ENCODE data around the gene ARHGEF28. TPM values are rescaled to one million over a fixed set of nuclear protein-coding genes. Genes with fewer than 3 reads are reported as not detected.

ARHGEF28 gene
- total RNA-seq, 1 experiment from 2014 or later: 6.1 TPM

GRCh38 chr5:73838901-73839300 is 212.9 kb downstream of the ARHGEF28 start:
- ATAC-seq (no peak), DNase-seq (ENCODE audit: low read depth, low spot score) (no peak)
- Histone ChIP-seq H3K36me3 (ENCODE audit: control insufficient read depth in 1 of 2, insufficient read depth in 2 of 2, low read length in 2 of 2) (no peaks in the 10 kb centered on the region), H3K4me1 (ENCODE audit: control insufficient read depth in 1 of 2, insufficient read depth in 2 of 2, low read length in 2 of 2) (no peaks in the 10 kb centered on the region), H4K20me1 (ENCODE audit: insufficient read depth) (no peaks in the 10 kb centered on the region), H2AFZ (ENCODE audit: low read depth, low read length, poor library complexity, severe bottlenecking) (no peak overlapping the region), H3K4me2 (ENCODE audit: low read length) (no peak overlapping the region), H3K27ac (ENCODE audit: low read depth, low read length) (no peak overlapping the region), H3K27me3 (ENCODE audit: insufficient read depth, low read length) (no peaks in the 10 kb centered on the region), H3K9ac (ENCODE audit: low read length) (no peak overlapping the region), H3K79me2 (ENCODE audit: insufficient read depth, low read length) (no peaks in the 10 kb centered on the region), H3K9me2 (ENCODE audit: insufficient read depth) (no peaks in the 10 kb centered on the region), H3K9me3 (ENCODE audit: control insufficient read depth in 1 of 2, insufficient read depth in 1 of 2, low read depth in 1 of 2, low read length in 2 of 2) (no peaks in the 10 kb centered on the region), H3K4me3 (replicated peaks in 1 of 2; ENCODE audit: low read depth in 1 of 2, low read length in 2 of 2) (no peak overlapping the region)
- ChIA-PET RAD21 (ENCODE audit: low non-redundant PET in 1 of 2, low total read pairs in 2 of 2, uncharacterized antibody in 2 of 2, unreplicated experiment in 2 of 2) (no interaction called here), CTCF (no interaction called here), POLR2A (no interaction called here)
- intact Hi-C loops (cut with micrococcal nuclease): no loop called here
- TF ChIP-seq, protein P1, sequence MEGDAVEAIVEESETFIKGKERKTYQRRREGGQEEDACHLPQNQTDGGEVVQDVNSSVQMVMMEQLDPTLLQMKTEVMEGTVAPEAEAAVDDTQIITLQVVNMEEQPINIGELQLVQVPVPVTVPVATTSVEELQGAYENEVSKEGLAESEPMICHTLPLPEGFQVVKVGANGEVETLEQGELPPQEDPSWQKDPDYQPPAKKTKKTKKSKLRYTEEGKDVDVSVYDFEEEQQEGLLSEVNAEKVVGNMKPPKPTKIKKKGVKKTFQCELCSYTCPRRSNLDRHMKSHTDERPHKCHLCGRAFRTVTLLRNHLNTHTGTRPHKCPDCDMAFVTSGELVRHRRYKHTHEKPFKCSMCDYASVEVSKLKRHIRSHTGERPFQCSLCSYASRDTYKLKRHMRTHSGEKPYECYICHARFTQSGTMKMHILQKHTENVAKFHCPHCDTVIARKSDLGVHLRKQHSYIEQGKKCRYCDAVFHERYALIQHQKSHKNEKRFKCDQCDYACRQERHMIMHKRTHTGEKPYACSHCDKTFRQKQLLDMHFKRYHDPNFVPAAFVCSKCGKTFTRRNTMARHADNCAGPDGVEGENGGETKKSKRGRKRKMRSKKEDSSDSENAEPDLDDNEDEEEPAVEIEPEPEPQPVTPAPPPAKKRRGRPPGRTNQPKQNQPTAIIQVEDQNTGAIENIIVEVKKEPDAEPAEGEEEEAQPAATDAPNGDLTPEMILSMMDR (IDR thresholded peaks at IDR 0.05 in 2 of 3, conservative IDR thresholded peaks at IDR 0.05 in 1 of 3; ENCODE audit: borderline replicate concordance in 1 of 3, insufficient read depth in 1 of 3, low read depth in 2 of 3, low read length in 2 of 3): no peak
- TF ChIP-seq SP1 (IDR thresholded peaks at IDR 0.05; ENCODE audit: low read depth): no peak
- no peak for TF ChIP-seq ZFX (IDR thresholded peaks at IDR 0.05)
- TF ChIP-seq SRF (IDR thresholded peaks at IDR 0.05; ENCODE audit: low read depth): no peak
- no peak for TF ChIP-seq CEBPB (IDR thresholded peaks at IDR 0.05; ENCODE audit: low read depth)
- TF ChIP-seq ZNF274 (IDR thresholded peaks at IDR 0.05; ENCODE audit: low read depth, low read length): no peak
- no peak for TF ChIP-seq CBX3 (IDR thresholded peaks at IDR 0.05; ENCODE audit: low read depth)
- no peak for TF ChIP-seq POLR2AphosphoS5 (IDR thresholded peaks at IDR 0.05; ENCODE audit: low read depth, low read length)
- no peak for TF ChIP-seq SIN3A (IDR thresholded peaks at IDR 0.05; ENCODE audit: low read depth)
- TF ChIP-seq ELF1 (IDR thresholded peaks at IDR 0.05; ENCODE audit: borderline replicate concordance, low read depth): no peak
- TF ChIP-seq YY1 (IDR thresholded peaks at IDR 0.05; ENCODE audit: extremely low read depth, insufficient replicate concordance, low read depth, low read length): no peak
- no peak for TF ChIP-seq FOSL1 (IDR thresholded peaks at IDR 0.05; ENCODE audit: low read depth)
- no peak for TF ChIP-seq MAX (IDR thresholded peaks at IDR 0.05)
- TF ChIP-seq EZH2phosphoT487 (IDR thresholded peaks at IDR 0.05; ENCODE audit: borderline replicate concordance): no peak
- no TSS peak for BruUV-seq (replicated peaks)
